Omental fat pad (tissue), 4 donors: ENCODE results near the gene ZNF609. TPM values are rescaled to one million over a fixed set of nuclear protein-coding genes. Genes with fewer than 3 reads are reported as not detected.
"Not testable (repeated sequence)": the region's sequence is repeated elsewhere in the genome, so short reads cannot be mapped to it uniquely, and the experiment has no call there.

Experiments used
- ATAC-seq: fragments of 150-250 bp; one replicate; pipeline ENCODE4 v1.9.1; 2016; ENCODE audit warnings: mild to moderate bottlenecking, moderate library complexity; ENCODE audit not compliant: low FRiP score
- DNase-seq: peaks from one replicate; pipeline ENCODE4 v3.0.0-alpha.2; 2019; ENCODE audit warnings: low spot score
- CTCF ChIP-seq, 3 donors: fragments of 450-650 bp; IDR thresholded peaks; one replicate each; pipeline ENCODE4 v1.5.1; 2016 to 2017; ENCODE audit warnings: antibody characterized with exemption in 3 of 3, mild to moderate bottlenecking in 3 of 3, moderate library complexity in 2 of 3
- total RNA-seq, 4 donors: library from RNA; depleted of rRNA; stranded (reverse); fragments of >200 nt; gene quantifications; one replicate each; pipeline ENCODE4 v1.1.0, GENCODE V29; 2016

The ZNF609 gene
- total RNA-seq, 4 donors from 2014 or later, result 26.1 to 32.4 (median 29.6) TPM

- ATAC-seq, result peak; percentile 27
- no peak for DNase-seq
- no peak for TF ChIP-seq CTCF (IDR thresholded peaks at IDR 0.05)
Observed at GRCh38 chr15:64634576-64635498, 174.5 kb downstream of the ZNF609 start.

DNA sequence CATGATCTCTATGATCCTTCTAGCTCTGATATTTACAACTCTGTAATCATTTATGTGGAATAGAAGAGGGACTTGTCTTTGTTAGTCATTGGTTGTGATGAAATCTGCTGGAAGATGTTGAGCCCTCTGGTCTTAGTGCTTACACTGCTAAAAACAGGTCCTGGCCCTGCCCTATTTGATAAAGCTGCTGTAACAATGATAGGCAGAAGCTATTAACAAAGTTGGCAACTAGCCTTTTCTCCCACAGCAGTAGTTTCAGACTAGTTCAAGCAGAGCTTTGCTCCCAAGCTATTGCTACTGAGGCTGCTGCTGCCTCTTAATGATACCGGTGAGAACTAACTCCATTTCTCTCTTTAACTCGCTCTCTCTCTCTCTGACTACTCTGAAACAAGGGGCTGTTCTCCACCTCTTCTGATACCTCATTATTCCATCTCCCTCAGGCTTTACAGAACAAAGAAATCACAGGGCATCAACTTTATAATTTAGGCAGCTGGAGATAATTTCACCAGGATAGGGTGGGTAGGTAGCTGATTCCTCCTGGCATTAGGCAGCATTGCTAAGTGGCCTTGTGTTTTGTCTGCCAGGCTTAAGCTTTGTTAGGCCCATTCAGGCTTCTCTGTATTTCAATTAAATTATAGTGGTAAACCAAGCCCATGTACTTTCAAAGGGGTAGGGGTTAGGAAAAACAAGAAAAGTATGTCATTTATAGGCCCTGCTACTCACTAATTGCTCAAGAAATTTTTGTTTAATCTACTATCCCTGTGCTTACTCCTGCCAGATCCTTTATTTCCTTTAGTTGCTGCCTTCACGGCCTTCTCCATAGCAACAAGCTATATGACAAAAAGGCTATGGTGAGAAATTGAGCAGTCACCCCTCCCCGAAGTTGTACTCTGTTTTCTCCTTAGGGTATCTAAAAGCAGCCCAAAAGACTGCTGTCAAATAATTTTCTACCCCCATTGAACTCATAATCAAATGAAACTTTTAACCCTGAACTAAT lies 175.4 kb downstream of the ZNF609 start:
- no peak for DNase-seq
- peak; percentile 96 for ATAC-seq
- TF ChIP-seq CTCF (IDR thresholded peaks at IDR 0.05), result no peak

DNA sequence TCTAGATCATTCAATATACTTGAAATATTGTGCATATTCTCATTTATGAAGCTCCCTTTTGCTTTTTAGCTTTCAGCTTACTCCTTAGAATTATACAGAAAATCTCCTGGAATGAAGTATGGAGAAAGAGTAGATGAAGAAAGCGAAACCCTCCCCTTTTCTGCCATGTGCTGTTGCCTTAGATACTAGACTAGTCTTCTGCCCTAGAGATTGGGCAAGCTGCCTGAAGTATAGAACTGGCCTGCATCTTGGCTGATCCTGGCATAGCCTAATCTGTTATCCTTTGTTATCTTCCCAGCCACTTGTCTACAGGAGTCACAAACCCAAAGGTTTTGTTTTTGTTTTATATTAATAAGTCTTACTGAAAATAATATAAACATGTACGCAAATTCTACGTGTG lies 176.2 kb downstream of the ZNF609 start:
- ATAC-seq, result no peak

GRCh38 chr15:64637412-64637811 lies 177.0 kb downstream of the ZNF609 start:
- no peak for TF ChIP-seq CTCF (IDR thresholded peaks at IDR 0.05)
- DNase-seq, result no peak
- no peak for ATAC-seq

More for the DNA sequence above, 176.2 kb downstream of the ZNF609 start:
- no peak for TF ChIP-seq CTCF (IDR thresholded peaks at IDR 0.05)
- DNase-seq, result no peak

- ATAC-seq, DNase-seq: not testable (repeated sequence)
Observed at GRCh38 chr15:64639744-64640143, 179.4 kb downstream of the ZNF609 start.

GRCh38 chr15:64640146-64640871 lies 179.9 kb downstream of the ZNF609 start:
- no peak for DNase-seq
- no peak for ATAC-seq
- no peak for TF ChIP-seq CTCF (IDR thresholded peaks at IDR 0.05)
